Stimulated activated CD4-positive, alpha-beta T cell treated with anti-CD3 and anti-CD28 coated beads, TNF-alpha, amount 100 ng/mL, for 48 hours (primary cell): Measurements from ENCODE around the gene PRDM7.

ENCODE experiments used
- DNase-seq, 3 donors: peaks; one replicate each; pipeline ENCODE4 v3.0.0-alpha.2; 2020; ENCODE audit warnings: low read depth in 3 of 3

PRDM7 gene

GRCh38 chr16:90037276-90037675, 39.9 kb downstream of the PRDM7 start:
- DNase-seq: no peak

DNA sequence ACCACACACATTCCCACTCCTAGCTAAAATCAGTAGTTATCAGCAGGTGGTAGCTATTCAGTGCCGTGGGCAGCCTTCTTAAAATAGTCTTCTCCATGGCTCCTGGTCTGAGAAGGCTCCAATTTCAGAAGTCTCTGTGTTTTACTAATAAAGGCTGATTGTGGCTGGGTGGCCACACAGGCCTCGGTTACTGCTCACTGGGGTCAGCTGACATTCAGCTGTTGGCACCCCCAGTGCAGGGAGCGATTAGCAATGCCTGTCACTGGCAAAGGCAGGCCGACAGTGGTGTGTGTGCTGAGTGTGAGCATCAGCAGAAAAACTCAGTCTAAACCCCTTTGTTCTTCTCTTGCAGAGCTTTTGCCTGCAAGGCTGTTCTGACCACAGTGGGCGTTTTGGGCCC, 41.2 kb downstream of the PRDM7 start:
- DNase-seq: no peak

- DNase-seq: no peak
Measured at GRCh38 chr16:90034504-90034903, 42.6 kb downstream of the PRDM7 start.

DNA sequence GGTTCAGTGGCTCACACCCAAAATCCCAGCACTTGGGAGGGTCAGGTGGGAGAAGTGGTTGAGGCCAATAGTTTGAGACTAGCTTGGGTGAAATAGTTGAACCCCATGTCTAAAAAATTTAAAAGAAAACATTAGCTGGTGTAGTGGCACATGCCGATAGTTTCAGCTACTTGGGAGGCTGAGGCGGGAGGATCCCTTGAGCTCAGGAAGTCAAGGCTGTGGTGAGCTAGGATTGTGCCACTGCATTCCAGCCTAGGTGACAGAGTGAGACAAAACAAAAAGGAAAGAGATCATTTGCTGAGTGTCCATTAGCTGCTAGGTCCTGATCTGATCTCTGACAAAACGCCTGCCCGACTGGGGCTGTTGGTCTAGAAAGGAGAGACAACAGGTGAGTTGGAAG, 43.7 kb downstream of the PRDM7 start:
- DNase-seq: no peak

- no peak for DNase-seq
Measured at GRCh38 chr16:90032674-90033331, 44.3 kb downstream of the PRDM7 start.

- no peak for DNase-seq
Measured at GRCh38 chr16:90031931-90032673, 45.0 kb downstream of the PRDM7 start.

GRCh38 chr16:90031186-90031930, 45.8 kb downstream of the PRDM7 start:
- DNase-seq: no peak

GRCh38 chr16:90028985-90029384, 48.1 kb downstream of the PRDM7 start:
- DNase-seq: no peak

DNA sequence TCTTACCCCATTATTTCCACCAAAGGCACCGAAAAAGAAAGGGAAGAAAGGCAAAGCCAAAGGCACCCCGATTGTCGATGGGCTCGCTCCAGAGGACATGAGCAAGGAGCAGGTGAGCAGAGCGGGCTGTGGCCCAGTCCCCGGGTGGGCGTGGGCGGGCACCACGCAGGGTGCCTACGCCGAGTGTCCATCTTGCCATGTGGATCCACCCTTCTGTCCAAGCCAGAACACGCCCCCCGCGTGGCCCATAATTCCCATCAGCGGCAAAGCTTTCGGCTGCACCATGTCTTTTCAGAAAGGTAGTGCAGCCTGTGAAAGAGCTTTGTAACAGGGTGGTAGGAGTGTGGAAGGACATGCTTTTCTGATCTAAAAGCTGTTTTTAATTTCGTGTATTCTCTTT, 49.5 kb downstream of the PRDM7 start:
- DNase-seq: no peak

GRCh38 chr16:90026135-90026534, 51.0 kb downstream of the PRDM7 start:
- DNase-seq: no peak

DNA sequence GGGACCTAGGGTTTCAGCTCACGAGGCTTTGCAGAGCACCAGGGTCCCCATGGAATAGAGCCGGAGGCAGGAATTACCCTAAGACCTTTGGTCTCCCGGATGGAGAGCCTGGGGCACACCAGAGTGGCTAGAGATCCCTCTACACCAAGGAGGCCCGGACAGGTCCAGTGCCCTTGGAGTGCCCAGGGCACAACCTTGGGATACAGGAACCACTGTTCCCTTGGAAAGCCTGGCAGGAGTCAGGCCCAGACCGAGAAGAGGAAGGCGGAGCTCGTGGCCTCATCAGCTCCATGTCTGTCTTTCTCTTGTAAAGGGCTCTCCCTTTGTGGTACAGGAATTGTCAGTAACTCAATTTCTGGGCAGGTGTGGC, 54.1 kb downstream of the PRDM7 start:
- no peak for DNase-seq

DNA sequence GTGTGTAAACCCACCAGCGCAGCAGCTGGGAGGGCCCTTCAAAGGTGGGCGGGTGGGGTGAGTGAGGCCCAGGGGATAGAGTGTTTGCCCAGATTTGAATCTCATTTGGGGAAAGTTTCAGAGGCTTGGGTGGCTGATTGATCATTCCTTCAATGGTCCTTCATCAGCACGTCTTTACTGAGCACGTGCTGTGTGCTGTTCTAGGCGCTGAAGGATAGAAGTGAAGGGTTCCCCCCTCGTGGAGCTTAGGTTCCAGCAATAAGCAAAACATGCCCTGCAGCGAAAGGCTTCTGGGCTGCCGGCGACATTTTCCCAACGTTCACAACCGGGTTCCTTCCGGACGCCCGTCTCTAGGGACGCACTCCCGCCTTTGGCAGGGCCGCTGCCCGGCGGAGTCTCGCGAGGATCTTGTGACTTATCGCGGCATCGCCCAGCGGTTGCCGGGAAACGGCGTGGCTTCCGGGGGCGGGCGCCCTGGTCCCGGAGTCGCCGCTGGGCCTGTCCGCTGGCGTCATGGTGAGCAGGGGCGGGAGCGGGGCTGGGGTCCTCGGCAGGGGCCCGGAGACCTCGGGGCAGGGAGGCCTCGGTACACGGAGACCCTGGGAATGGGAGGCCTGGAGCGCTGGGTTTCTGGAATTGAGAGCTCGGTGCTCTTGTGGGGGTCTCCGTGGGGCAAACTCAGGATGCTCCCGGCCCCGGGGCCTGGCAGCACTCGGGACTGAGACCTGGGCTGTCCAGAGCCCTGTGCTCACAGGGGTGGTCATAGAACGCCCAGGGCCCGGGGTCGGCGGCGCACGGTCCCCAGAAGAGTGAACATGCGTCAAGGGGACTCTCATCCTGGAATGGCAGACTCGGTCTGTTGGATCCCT, 54.7 kb downstream of the PRDM7 start:
- peak; percentile 68 to 76 (median 71) for DNase-seq

DNA sequence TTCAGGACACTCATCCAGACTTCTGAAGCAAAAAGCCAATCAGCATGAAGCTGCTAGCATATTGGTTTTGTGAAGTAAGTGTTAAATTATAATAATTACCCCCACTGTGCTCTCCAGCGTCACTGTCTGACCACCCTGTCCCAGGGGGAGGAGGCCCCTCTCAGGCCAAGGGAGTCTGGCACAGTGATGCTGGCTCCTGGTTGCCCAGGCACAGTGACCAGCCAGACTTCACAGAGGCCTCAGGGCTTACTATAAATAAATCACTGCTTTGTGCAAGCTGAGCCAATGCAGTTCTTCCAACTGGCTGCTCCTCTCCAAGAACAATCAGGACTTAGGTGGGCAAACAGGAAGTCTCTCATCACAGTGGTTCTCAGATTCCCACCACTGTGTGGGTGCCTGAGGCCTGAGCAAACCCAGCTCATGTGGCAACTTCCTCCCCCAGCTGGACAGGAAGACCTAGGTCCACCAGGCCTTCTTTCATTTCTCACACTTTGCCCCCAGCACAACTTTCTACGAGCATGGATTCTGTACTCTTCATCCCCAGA, 56.2 kb downstream of the PRDM7 start:
- no peak for DNase-seq

GRCh38 chr16:90020260-90020837, 56.8 kb downstream of the PRDM7 start:
- no peak for DNase-seq

DNA sequence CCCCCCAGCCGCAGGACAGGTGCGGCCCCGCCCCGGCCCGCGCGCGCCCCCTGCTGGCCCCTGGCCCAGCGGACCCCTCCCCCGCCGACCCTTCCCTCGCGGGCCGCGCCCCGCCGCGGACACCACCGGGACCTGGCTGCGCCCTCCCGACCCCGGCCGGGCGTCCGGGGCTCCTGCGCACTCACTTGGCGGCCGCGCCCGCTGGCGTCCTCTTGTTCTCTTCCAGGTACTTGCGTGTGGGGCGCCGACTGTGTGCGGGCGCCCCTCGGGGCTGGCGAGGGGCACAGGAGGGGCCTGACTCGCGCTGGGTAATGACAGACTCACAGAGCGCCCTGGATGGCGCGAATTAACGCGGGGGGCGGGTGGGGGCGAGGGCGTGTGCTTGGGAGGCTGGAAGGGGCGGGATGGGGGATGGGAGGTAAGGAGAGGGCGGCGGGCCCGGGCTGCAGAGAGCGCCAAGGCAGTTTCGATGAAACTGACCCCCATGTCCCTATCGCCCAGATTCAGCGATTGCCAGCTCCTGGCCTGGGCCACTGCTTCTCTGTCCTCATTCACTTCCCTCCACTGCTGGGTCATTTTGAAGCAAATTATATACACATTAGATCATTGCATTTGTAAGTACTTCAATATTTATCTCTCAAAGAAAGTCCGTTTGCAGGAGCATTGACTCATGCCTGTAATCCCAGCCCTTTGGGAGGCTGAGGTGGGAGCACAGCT, 57.4 kb downstream of the PRDM7 start:
- peak in 2 of 3 donors; percentile 16 to 37 for DNase-seq

DNA sequence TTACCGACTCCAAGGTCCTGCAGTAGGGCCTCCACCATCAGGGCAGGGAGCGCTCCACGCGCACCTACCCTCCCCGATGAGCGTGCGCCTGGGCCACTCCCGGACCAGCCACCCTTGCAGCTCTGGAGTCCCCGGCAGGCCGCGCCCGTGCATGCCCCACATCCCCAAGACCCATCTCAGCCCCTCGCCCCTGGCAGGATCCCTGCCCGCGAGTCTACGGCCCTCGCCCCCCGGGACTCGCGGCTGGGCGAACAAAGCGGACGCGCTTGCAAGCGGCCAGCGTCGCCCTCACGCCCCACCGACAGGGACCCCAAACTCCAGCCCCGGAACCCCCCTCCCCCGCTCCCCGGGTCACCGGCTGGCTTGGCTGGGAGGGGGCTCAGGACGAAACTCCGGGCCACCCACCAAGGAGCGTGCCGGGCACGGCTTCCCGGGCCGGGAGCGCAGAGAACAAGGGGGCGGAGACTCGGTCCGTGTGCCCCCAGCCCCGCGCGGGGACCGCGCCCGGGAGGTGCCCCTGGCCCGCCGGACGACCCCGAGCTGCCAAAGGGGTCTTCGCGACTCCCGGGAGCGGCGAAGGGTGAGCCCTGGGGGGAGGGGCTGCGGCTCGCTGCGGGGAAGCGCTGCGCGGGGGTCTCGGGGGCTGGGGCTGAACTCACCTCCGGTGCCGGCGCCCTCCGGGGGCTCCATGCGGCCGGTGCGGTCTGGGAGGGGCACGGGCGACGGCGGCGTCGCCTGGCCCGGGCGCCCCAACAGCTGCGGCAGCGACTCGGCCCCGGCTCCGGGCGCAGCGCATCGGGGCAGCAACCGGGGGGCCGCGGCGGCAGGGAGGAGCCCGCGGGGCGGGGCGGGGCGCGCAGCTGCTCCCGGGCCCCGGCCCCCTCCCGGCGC, 58.2 kb downstream of the PRDM7 start, which contains the start of gene DBNDD1:
DBNDD1 (minus strand) TSS at position 805 of the 891 bp plus-strand sequence; CDS start at position 690, 115 bp downstream.
- no peak for DNase-seq

DNA sequence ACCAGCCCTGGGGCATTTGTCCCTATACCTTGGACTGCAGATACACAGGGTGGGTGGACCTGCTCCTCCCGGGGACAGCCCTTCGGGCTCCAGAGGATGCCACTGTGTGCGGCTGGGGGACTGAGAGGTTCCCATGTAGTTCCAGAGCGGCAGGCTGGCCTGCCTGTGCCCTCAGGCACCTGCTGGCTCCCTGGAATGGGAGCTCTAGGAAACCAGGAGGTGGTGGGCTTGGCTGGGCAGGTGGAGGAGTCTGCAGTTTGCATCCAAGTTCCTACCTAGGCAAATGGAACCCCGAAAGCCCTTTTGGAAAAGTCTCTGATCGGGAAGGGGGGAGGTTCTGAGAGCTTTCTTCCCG, 58.9 kb downstream of the PRDM7 start:
- DNase-seq: no peak

GRCh38 chr16:90016339-90016950, 60.7 kb downstream of the PRDM7 start:
- DNase-seq: no peak
